A673 (cell line): ENCODE results near the gene KAZN. TPM values are rescaled to one million over a fixed set of nuclear protein-coding genes. Genes with fewer than 3 reads are reported as not detected.

Experiments
- BruUV-seq: library from RNA; stranded (reverse); fragments of 400-500 nt; replicated peaks from 2 replicates; lab custom pipeline; 2021; lab: Mats Ljungman, UMichigan
- CTCF ChIA-PET: fragments of 300-600 bp; sonication (Branson Sonifier 250); formaldehyde crosslinking; loops from one replicate; lab custom pipeline; 2022; ENCODE audit warnings: antibody characterized with exemption; lab: Charles Lee
- POLR2A ChIA-PET: fragments of 300-600 bp; sonication (Branson Sonifier 250); formaldehyde crosslinking; loops from one replicate; lab custom pipeline; 2022; ENCODE audit warnings: antibody characterized with exemption; ENCODE audit not compliant: low non-redundant PET; lab: Charles Lee
- DNase-seq: peaks from one replicate; pipeline ENCODE4 v3.0.0-alpha.2; 2015; ENCODE audit warnings: low spot score
- H3K27ac ChIP-seq: fragments of 200-600 bp; sonication (generic); 2 replicates; pipeline ENCODE4 v1.5.1; 2016; ENCODE audit warnings: mixed run types, low read depth, mild to moderate bottlenecking, mixed read lengths, antibody characterized with exemption, low read length; ENCODE audit not compliant: poor library complexity, severe bottlenecking
- H3K27me3 ChIP-seq: fragments of 200-600 bp; sonication (generic); replicated peaks from 2 replicates; pipeline ENCODE4 v1.6.1; 2017; ENCODE audit warnings: mixed run types, low read depth, mild to moderate bottlenecking, mixed read lengths, antibody characterized with exemption, low read length; ENCODE audit not compliant: insufficient read depth, poor library complexity
- H3K36me3 ChIP-seq: fragments of 200-600 bp; sonication (generic); 2 replicates; pipeline ENCODE4 v1.6.1; 2016; ENCODE audit warnings: mixed run types, mild to moderate bottlenecking, mixed read lengths, antibody characterized with exemption, low read length; ENCODE audit not compliant: insufficient read depth, poor library complexity, severe bottlenecking
- H3K4me1 ChIP-seq: fragments of 200-600 bp; sonication (generic); 2 replicates; pipeline ENCODE4 v1.6.1; 2017; ENCODE audit warnings: mixed run types, mild to moderate bottlenecking, mixed read lengths, antibody characterized with exemption, low read length; ENCODE audit not compliant: insufficient read depth, poor library complexity, severe bottlenecking
- H3K4me3 ChIP-seq: fragments of 200-600 bp; sonication (generic); 2 replicates; pipeline ENCODE4 v1.5.1; 2016; ENCODE audit warnings: low read depth, mixed run types, mild to moderate bottlenecking, mixed read lengths, low read length; ENCODE audit not compliant: poor library complexity, severe bottlenecking
- H3K9me3 ChIP-seq: fragments of 200-600 bp; sonication (generic); 2 replicates; pipeline ENCODE4 v1.6.1; 2016; ENCODE audit warnings: mixed run types, low read depth, mild to moderate bottlenecking, mixed read lengths, antibody characterized with exemption, low read length; ENCODE audit not compliant: poor library complexity, severe bottlenecking
- CTCF ChIP-seq: fragments of 300-800, 200-600 bp; sonication (generic); conservative IDR thresholded peaks from 2 replicates; pipeline ENCODE4 v1.5.1; 2017; ENCODE audit warnings: low read depth, mild to moderate bottlenecking, antibody characterized with exemption, low read length, moderate library complexity, mixed read lengths
- EZH2 ChIP-seq: fragments of 200-600 bp; sonication (generic); IDR thresholded peaks from 2 replicates; pipeline ENCODE4 v1.6.1; 2017; ENCODE audit warnings: borderline replicate concordance, low read depth, mild to moderate bottlenecking, mixed read lengths, antibody characterized with exemption, low read length; ENCODE audit not compliant: poor library complexity, severe bottlenecking
- intact Hi-C: fragments of 100-400 bp; cut with micrococcal nuclease; formaldehyde crosslinking; loops from one replicate; pipeline ENCODE4 v1.10.0; 2022; ENCODE audit not compliant: unreplicated experiment
- total RNA-seq: library from RNA; stranded (reverse); gene quantifications from 2 replicates; pipeline ENCODE4 v1.2.3, GENCODE V29; 2021

The KAZN gene
- total RNA-seq, 1 experiment from 2014 or later, result 8.0 TPM

GRCh38 chr1:15128077-15128476 is 529.6 kb downstream of the KAZN start:
- no peaks in the 10 kb centered on the region for H3K27me3 ChIP-seq
- POLR2A ChIA-PET, result no interaction called here

GRCh38 chr1:15128520-15129313 is 530.2 kb downstream of the KAZN start:
- POLR2A ChIA-PET, result no interaction called here

More at GRCh38 chr1:15128077-15128476, 529.6 kb downstream of the KAZN start:
- Histone ChIP-seq H3K27ac (no peak overlapping the region), H3K4me3 (no peak overlapping the region), H3K36me3 (no peaks in the 10 kb centered on the region), H3K4me1 (no peaks in the 10 kb centered on the region), H3K9me3 (no peaks in the 10 kb centered on the region)
- intact Hi-C loops, result loop anchor here (1.0 to 5.0 kb wide), 3 partner anchors 144 to 304 kb away; no protein-coding TSS in a partner anchor
- no TSS peak for BruUV-seq
- DNase-seq, result no peak
- TF ChIP-seq EZH2 (no peak), CTCF (no peak)
- CTCF ChIA-PET, result interaction anchor here (0.6 to 1.3 kb wide), 7 partner anchors 16 to 303 kb away, joined by 3 to 15 read pairs (median 5); no protein-coding TSS in a partner anchor

GRCh38 chr1:15129944-15130343 is 531.5 kb downstream of the KAZN start:
- no peaks in the 10 kb centered on the region for H3K9me3 ChIP-seq
- TF ChIP-seq CTCF (no peak), EZH2 (no peak)
- no peaks in the 10 kb centered on the region for H3K36me3 ChIP-seq
- no peak overlapping the region for H3K4me3 ChIP-seq
- no peaks in the 10 kb centered on the region for H3K4me1 ChIP-seq
- DNase-seq, result no peak
- no TSS peak for BruUV-seq
- H3K27ac ChIP-seq, result no peak overlapping the region
- CTCF ChIA-PET, result interaction anchor here (0.6 kb wide), 1 partner anchor 632 kb away, joined by 5 read pairs; no protein-coding TSS in a partner anchor
- H3K27me3 ChIP-seq, result no peaks in the 10 kb centered on the region
- POLR2A ChIA-PET, result no interaction called here
- intact Hi-C loops, result loop anchor here (5.0 kb wide), 1 partner anchor 302 kb away; no protein-coding TSS in a partner anchor

More at GRCh38 chr1:15128520-15129313, 530.2 kb downstream of the KAZN start:
- no TSS peak for BruUV-seq
- DNase-seq, result peak; percentile 81
- CTCF ChIA-PET, result interaction anchor here (0.6 to 1.3 kb wide), 11 partner anchors 8 to 302 kb away, joined by 3 to 15 read pairs (median 4); no protein-coding TSS in a partner anchor
- H3K27ac ChIP-seq, result no peak overlapping the region
- H3K36me3 ChIP-seq, result no peaks in the 10 kb centered on the region
- intact Hi-C loops, result loop anchor here (1.0 to 5.0 kb wide), 3 partner anchors 144 to 304 kb away; no protein-coding TSS in a partner anchor
- no peak for TF ChIP-seq EZH2
- TF ChIP-seq CTCF, result peak; percentile 91
- no peaks in the 10 kb centered on the region for H3K4me1 ChIP-seq
- no peak overlapping the region for H3K4me3 ChIP-seq
- H3K27me3 ChIP-seq, result no peaks in the 10 kb centered on the region
- H3K9me3 ChIP-seq, result no peaks in the 10 kb centered on the region
